Lower leg skin (tissue), 4 donors: ENCODE results near the gene PTGIS. TPM values are rescaled to one million over a fixed set of nuclear protein-coding genes. Genes with fewer than 3 reads are reported as not detected.

Experiments used
- DNase-seq, 2 donors: peaks; one replicate each; pipeline ENCODE4 v3.0.0-alpha.2; 2019; ENCODE audit warnings: low spot score in 2 of 2
- H3K4me3 ChIP-seq: fragments of 200-600 bp; sonication (generic); 2 replicates; pipeline ENCODE4 v1.5.1; 2017; ENCODE audit warnings: mild to moderate bottlenecking, low read depth; ENCODE audit not compliant: poor library complexity, severe bottlenecking
- CTCF ChIP-seq, 3 donors: fragments of 450-650 bp; IDR thresholded peaks; one replicate each; pipeline ENCODE4 v1.5.1; 2016; ENCODE audit warnings: antibody characterized with exemption in 3 of 3, mild to moderate bottlenecking in 3 of 3, moderate library complexity in 2 of 3
- POLR2A ChIP-seq, 2 donors: fragments of 450-650 bp; IDR thresholded peaks; one replicate each; pipeline ENCODE4 v1.6.1; 2016 to 2017; ENCODE audit warnings: antibody characterized with exemption in 2 of 2, mild to moderate bottlenecking in 1 of 2, moderate library complexity in 1 of 2
- WGBS, 2 donors: methylation state at CpG; one replicate each; pipeline ENCODE4 v1.1.5; 2018; 5-methylcytosine and 5-hydroxymethylcytosine counted together
- intact Hi-C: fragments of 100-400 bp; cut with DNase I; formaldehyde crosslinking; loops from one replicate; pipeline ENCODE4 v1.15.0; 2023; ENCODE audit warnings: low total_unique reads
- total RNA-seq, 4 donors: library from RNA; depleted of rRNA; stranded (reverse); fragments of >200 nt; gene quantifications; one replicate each; pipeline ENCODE4 v1.1.0, GENCODE V29; 2016

PTGIS gene
- total RNA-seq, 4 donors from 2014 or later = 2.3 to 13.3 (median 9.1) TPM

GRCh38 chr20:49460131-49460530, 107.8 kb downstream of the PTGIS start:
- no peak for DNase-seq
- intact Hi-C loops = no loop called here
- no peak for TF ChIP-seq POLR2A (IDR thresholded peaks at IDR 0.05)
- no peak for TF ChIP-seq CTCF (IDR thresholded peaks at IDR 0.05)
- WGBS, 2 donors = 86 to 87% methylated on average over 6 of the region's 6 CpGs
- H3K4me3 ChIP-seq = no peak overlapping the region

GRCh38 chr20:49459684-49460083, 108.3 kb downstream of the PTGIS start:
- H3K4me3 ChIP-seq = no peak overlapping the region
- intact Hi-C loops = no loop called here
- DNase-seq = no peak
- 79 to 81% methylated on average over 6 of the region's 6 CpGs for WGBS, 2 donors
- no peak for TF ChIP-seq CTCF (IDR thresholded peaks at IDR 0.05)
- TF ChIP-seq POLR2A (IDR thresholded peaks at IDR 0.05) = no peak

GRCh38 chr20:49457444-49457843, 110.5 kb downstream of the PTGIS start:
- 10 to 36% methylated on average over 1 of the region's 1 CpG for WGBS, 2 donors
- intact Hi-C loops = no loop called here
- TF ChIP-seq POLR2A (IDR thresholded peaks at IDR 0.05) (no peak), CTCF (IDR thresholded peaks at IDR 0.05) (no peak)
- H3K4me3 ChIP-seq = no peak overlapping the region
- DNase-seq = no peak

GRCh38 chr20:49456646-49457045, 111.3 kb downstream of the PTGIS start:
- intact Hi-C loops = no loop called here
- DNase-seq = no peak
- 64 to 83% methylated on average over 6 of the region's 6 CpGs for WGBS, 2 donors
- H3K4me3 ChIP-seq = no peak overlapping the region
- TF ChIP-seq POLR2A (IDR thresholded peaks at IDR 0.05) = no peak
- no peak for TF ChIP-seq CTCF (IDR thresholded peaks at IDR 0.05)

- intact Hi-C loops = no loop called here
- H3K4me3 ChIP-seq = no peak overlapping the region
- DNase-seq = no peak
- 84 to 89% methylated on average over 6 of the region's 6 CpGs for WGBS, 2 donors
- TF ChIP-seq POLR2A (IDR thresholded peaks at IDR 0.05) = no peak
- TF ChIP-seq CTCF (IDR thresholded peaks at IDR 0.05) = no peak
These were observed 112.2 kb downstream of the PTGIS start for GRCh38 chr20:49455691-49456090.

Other genes starting within 250 kb of the PTGIS start
- gene KCNB1, start 85.5 kb downstream of the PTGIS start, total RNA-seq = 1 to 10 TPM in 1 of 4 donors, under 1 TPM in 3; 0.30 to 5.2 (median 0.81) TPM
- gene B4GALT5, start 145.7 kb upstream of the PTGIS start, total RNA-seq = 10 to 100 TPM in 1 of 4 donors, 1 to 10 TPM in 3; 4.2 to 10.3 (median 7.1) TPM
- 1 to 10 TPM; 4.8 to 8.1 (median 7.0) TPM for gene SLC9A8, start 244.7 kb upstream of the PTGIS start, total RNA-seq